HepG2 (cell line): ENCODE measurements around the gene NOTO. TPM values are rescaled to one million over a fixed set of nuclear protein-coding genes. Genes with fewer than 3 reads are reported as not detected.

ENCODE experiments used
- ATAD3A ChIP-seq: sonication (generic); formaldehyde crosslinking; IDR thresholded peaks from 2 replicates; pipeline ENCODE4 v1.4.0; 2020; ENCODE audit warnings: missing genetic modification reagents
- CCDC6 ChIP-seq: sonication (generic); formaldehyde crosslinking; IDR thresholded peaks from 2 replicates; pipeline ENCODE4 v1.8.1; 2022; ENCODE audit warnings: mild to moderate bottlenecking, missing genetic modification reagents, moderate library complexity
- E2F2 ChIP-seq: sonication (generic); formaldehyde crosslinking; IDR thresholded peaks from 2 replicates; pipeline ENCODE4 v1.4.0; 2020; ENCODE audit warnings: missing genetic modification reagents, borderline replicate concordance
- HBP1 ChIP-seq: IDR thresholded peaks from 2 replicates; pipeline ENCODE4 v1.6.1; 2016; ENCODE audit warnings: low read depth, control low read depth
- HDAC1 ChIP-seq: sonication (generic); formaldehyde crosslinking; IDR thresholded peaks from 2 replicates; pipeline ENCODE4 v1.5.1; 2020; ENCODE audit warnings: mild to moderate bottlenecking, missing genetic modification reagents
- NFAT5 ChIP-seq: sonication (generic); formaldehyde crosslinking; IDR thresholded peaks from 2 replicates; pipeline ENCODE4 v1.4.0; 2020; ENCODE audit warnings: missing genetic modification reagents
- RBAK ChIP-seq: sonication (generic); formaldehyde crosslinking; IDR thresholded peaks from 2 replicates; pipeline ENCODE4 v1.5.1; 2020; ENCODE audit warnings: mild to moderate bottlenecking, missing genetic modification reagents
- ZBTB38 ChIP-seq: sonication (generic); formaldehyde crosslinking; IDR thresholded peaks from 2 replicates; pipeline ENCODE4 v1.5.1; 2020; ENCODE audit warnings: mild to moderate bottlenecking, missing genetic modification reagents
- polyA plus RNA-seq, 8 experiments: library from polyadenylated mRNA; depleted of rRNA in 3 of 8; stranded (reverse) in 7 of 8; unstranded in 1 of 8; fragments of >200 nt; fragmentation: Illumina TruSeq in 4 of 8; extraction: Trizol in 4 of 8; gene quantifications; 2 replicates each; pipeline versions ENCODE4 v1.2.1 to v1.2.3, GENCODE V29; 2011 to 2016; ENCODE audit warnings: low read depth in 4 of 8, missing spikeins in 1 of 8, mixed read lengths in 1 of 8; ENCODE audit not compliant: insufficient read depth in 1 of 8
- total RNA-seq, 5 experiments: library from RNA; depleted of rRNA; stranded (reverse); fragments of >200 nt; fragmentation: Illumina TruSeq; extraction: Trizol; gene quantifications; 2 replicates each; pipeline ENCODE4 v1.2.3, GENCODE V29; 2016; ENCODE audit warnings: low read depth in 1 of 5

The NOTO gene
- total and polyA plus RNA-seq, 2 of the 13 experiments (the other 11 are each of a cell fraction or from before 2014, with no cell fraction given), result not detected

- no peak for TF ChIP-seq RBAK
- no peak for TF ChIP-seq CCDC6
- TF ChIP-seq HBP1, result no peak
- no peak for TF ChIP-seq E2F2 (CRISPR knock-in tag)
- TF ChIP-seq ATAD3A (CRISPR knock-in tag), result no peak
- no peak for TF ChIP-seq HDAC1 (CRISPR knock-in tag)
- TF ChIP-seq ZBTB38, result no peak
- no peak for TF ChIP-seq NFAT5 (CRISPR knock-in tag)
- TF ChIP-seq, all 625 proteins: peak for 0
These were observed 55.2 kb downstream of the NOTO start (continued) for GRCh38 chr2:73257425-73258125.
